WERI-Rb-1 (cell line): ENCODE measurements around the gene ATP6V0C.

Source experiments
- DNase-seq: peaks from one replicate; pipeline ENCODE4 v3.0.0-alpha.2; 2020
- H3K27ac ChIP-seq: fragments of 250-450 bp; sonication (Bioruptor Pico); 2 replicates; pipeline ENCODE4 v1.5.1; 2020; ENCODE audit warnings: mild to moderate bottlenecking, moderate library complexity
- H3K27me3 ChIP-seq: fragments of 250-450 bp; sonication (Bioruptor Pico); 2 replicates; pipeline ENCODE4 v1.5.1; 2021; ENCODE audit warnings: mild to moderate bottlenecking, low read depth, moderate library complexity; ENCODE audit not compliant: insufficient read depth, severe bottlenecking
- H3K36me3 ChIP-seq: fragments of 250-450 bp; sonication (Bioruptor Pico); 2 replicates; pipeline ENCODE4 v1.5.1; 2020; ENCODE audit warnings: mild to moderate bottlenecking, moderate library complexity
- H3K4me3 ChIP-seq: 2 replicates; pipeline ENCODE4 v1.5.1; 2011; ENCODE audit warnings: low read depth, mild to moderate bottlenecking, control low read depth, low read length
- H3K9me3 ChIP-seq: fragments of 250-450 bp; sonication (Bioruptor Pico); 2 replicates; pipeline ENCODE4 v1.5.1; 2021; ENCODE audit warnings: mild to moderate bottlenecking, moderate library complexity; ENCODE audit not compliant: severe bottlenecking
- TF ChIP-seq, protein P1 (sequence below): IDR thresholded peaks from 2 replicates; pipeline ENCODE4 v1.5.1; 2011; ENCODE audit warnings: low read depth, mild to moderate bottlenecking, control low read depth, inconsistent platforms, low read length

ATP6V0C gene

DNA sequence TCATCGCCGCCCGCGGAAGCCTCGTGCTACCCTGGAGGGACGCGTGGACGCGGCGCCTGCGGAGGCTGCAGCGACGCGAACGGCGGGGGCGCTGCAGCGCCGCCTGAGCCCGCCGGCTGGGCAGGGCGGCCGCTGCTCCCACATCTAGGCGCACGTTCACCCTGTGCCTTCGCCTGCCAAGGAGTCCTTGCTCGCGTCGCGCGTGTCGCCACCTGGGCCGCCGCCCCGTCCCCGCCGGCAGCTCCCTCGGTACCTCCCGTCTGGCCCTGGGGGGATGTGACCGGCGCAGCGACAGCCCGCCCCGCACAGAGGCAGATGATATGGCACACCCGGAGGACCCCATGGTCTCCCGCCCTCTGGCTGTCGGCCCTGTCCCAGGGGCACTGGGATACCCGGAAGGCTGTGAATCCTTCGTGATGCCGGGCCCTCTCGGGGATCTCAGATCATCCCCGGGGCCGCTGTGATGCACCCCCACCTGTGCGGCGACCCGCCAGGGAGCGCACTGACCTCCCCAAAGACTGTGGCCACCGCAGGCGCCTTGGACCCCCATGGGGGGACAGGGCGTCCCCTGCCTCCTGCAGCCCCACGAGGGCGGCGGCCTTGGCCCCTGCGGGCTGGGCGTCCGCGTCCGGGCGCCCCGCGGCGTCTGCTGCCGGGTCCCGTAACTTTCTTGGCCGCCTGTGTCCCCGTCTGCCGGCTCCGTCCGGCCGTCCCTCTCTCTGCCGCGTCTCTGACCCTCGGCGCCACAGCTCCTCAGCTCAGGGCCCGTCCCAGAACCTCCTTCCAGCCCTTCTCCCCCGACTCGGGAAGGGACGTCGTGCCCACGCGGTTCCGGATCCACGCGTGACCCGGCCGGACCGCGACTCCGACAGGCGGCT, 39.5 kb upstream of the ATP6V0C start:
- no peaks in the 10 kb centered on the region for H3K9me3 ChIP-seq
- TF ChIP-seq, protein P1, sequence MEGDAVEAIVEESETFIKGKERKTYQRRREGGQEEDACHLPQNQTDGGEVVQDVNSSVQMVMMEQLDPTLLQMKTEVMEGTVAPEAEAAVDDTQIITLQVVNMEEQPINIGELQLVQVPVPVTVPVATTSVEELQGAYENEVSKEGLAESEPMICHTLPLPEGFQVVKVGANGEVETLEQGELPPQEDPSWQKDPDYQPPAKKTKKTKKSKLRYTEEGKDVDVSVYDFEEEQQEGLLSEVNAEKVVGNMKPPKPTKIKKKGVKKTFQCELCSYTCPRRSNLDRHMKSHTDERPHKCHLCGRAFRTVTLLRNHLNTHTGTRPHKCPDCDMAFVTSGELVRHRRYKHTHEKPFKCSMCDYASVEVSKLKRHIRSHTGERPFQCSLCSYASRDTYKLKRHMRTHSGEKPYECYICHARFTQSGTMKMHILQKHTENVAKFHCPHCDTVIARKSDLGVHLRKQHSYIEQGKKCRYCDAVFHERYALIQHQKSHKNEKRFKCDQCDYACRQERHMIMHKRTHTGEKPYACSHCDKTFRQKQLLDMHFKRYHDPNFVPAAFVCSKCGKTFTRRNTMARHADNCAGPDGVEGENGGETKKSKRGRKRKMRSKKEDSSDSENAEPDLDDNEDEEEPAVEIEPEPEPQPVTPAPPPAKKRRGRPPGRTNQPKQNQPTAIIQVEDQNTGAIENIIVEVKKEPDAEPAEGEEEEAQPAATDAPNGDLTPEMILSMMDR = peak; percentile 48
- no peaks in the 10 kb centered on the region for H3K27me3 ChIP-seq
- H3K36me3 ChIP-seq = peaks cover 23% of the 10 kb centered on the region
- peak overlapping the region; percentile 100 for H3K27ac ChIP-seq
- peak; percentile 44 for DNase-seq
- peak overlapping the region; percentile 61 for H3K4me3 ChIP-seq

DNA sequence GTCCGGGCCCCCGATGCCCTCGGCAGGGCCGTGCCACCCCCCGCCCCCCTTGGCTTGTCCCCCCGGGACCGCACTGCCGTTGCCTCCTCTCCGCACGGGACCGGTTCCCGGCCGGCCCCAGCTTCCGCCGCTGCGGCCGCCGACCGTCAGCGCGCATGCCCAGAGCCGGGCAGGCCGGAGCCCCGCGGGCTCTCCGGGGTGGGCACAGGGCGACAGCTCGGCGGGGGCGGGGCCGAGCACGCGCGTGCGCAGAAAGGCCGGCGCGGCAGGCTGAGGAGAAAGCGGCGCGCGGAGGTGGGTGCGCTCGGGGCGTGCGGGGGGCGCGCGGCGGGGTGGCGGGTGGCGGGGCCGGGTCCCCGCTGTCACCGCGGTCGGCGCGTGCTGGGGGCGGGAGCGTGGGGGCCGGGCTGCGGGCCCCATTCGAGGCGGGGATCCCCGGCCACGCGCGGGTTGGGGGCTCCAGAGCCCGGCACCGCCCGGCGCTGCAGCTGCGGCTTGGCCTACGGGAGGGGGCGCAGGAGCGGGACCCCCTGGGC, 38.8 kb upstream of the ATP6V0C start, which contains the start of gene TBC1D24:
TSS of gene TBC1D24 (plus strand) at position 251 of the 536 bp plus-strand sequence. CDS start 21,022 bp downstream, outside the sequence.
- Histone ChIP-seq H3K27me3 (no peaks in the 10 kb centered on the region), H3K4me3 (peak within 1 kb of the TSS; percentile 61), H3K36me3 (peaks cover 27% of the 10 kb centered on the region), H3K9me3 (no peaks in the 10 kb centered on the region), H3K27ac (peak within 1 kb of the TSS; percentile 100)
- TF ChIP-seq, protein P1 = no peak
- DNase-seq = peak; percentile 85

DNA sequence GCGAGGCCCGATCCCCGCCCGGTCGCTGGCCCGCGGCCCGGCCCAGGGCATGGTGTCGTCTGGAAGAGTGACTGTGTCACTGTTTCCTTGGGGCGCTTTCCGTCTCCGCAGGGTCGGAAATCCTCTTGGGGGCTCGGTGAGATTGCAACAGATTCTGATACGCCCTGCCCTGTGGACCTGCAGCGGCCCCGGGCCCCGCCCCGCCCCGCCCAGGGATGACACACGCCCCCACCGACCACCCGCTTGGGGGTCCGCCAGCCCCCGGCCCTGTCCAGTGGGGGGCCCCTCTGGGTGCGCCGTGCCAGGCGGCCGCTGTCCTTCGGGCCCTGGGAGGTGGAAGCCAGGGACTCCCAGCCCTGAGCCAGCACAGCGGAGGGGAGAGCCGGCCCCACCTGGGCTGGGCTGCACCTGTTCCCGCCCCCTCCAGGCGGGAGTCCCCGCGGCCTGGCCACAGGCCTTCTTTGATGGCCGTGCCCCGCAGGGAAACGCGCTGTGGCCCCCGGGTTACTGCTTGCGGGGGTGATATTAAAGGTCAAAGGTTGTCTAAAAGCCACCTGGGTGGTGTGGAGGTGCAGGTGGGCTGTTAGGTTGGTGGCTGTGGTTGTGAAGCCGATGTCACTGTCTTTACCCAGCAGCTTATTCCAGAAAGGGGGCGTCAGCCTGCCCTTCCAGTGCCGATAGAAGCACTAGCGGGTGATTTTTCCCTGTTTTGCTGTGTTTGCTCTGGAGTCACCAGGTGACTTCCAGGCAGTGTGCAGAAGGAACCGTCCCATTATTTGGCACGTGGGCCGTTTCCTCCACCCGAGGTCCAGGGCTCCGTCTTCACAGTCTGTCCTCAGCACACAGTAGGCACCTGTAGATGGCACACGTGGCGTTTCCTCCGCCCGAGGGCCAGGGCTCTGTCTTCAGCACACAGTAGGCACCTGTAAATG, 38.1 kb upstream of the ATP6V0C start:
- peak; percentile 42 for DNase-seq

DNA sequence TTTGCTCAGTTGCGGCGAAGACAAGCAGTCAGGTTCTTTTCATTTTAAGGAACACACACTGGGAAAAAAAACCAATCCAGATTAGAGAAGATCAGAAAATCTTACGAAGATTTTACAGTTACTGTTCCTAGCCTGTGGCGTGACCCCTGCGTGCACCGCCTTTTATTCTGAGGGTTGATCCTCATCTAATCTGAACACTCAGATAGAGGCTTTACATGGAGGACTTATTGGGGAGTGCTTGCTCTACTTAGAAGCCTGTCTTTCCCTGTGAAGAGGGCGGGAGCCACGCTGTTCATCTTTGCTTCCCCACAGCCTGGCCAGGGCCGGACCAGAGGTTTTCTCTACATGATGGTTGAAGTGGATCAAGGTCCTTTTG, 37.4 kb upstream of the ATP6V0C start:
- H3K4me3 ChIP-seq = peak overlapping the region; percentile 52

More for the DNA sequence above, 38.1 kb upstream of the ATP6V0C start:
- Histone ChIP-seq H3K4me3 (peak overlapping the region; percentile 52), H3K27me3 (no peaks in the 10 kb centered on the region), H3K36me3 (peaks cover 30% of the 10 kb centered on the region), H3K27ac (peak overlapping the region; percentile 82), H3K9me3 (no peaks in the 10 kb centered on the region)
- TF ChIP-seq, protein P1 = no peak

DNA sequence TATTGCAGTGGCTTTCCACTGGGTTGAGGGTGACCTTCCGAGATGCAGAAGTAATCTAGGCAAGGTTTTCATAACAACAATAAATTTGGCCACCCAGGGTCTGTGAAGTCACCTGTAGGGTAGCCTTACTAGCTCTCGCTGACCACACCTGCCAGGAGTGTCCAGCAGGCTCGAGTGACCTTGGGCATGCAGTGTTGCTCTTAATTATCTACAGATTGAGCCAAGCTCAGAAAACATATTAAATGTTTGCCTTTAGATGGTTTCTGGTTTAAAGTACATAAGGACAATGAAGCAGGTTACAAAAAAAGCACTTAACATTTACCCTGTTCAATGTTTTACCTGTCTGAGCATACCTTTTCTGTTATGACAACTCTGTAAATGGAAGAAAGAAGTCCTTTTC, 37.0 kb upstream of the ATP6V0C start:
- TF ChIP-seq, protein P1 = no peak
- no peaks in the 10 kb centered on the region for H3K9me3 ChIP-seq
- H3K4me3 ChIP-seq = no peak overlapping the region
- no peaks in the 10 kb centered on the region for H3K27me3 ChIP-seq
- H3K36me3 ChIP-seq = peaks cover 30% of the 10 kb centered on the region
- no peak for DNase-seq
- H3K27ac ChIP-seq = peak overlapping the region; percentile 82

More for the DNA sequence above, 37.4 kb upstream of the ATP6V0C start:
- TF ChIP-seq, protein P1 = no peak
- Histone ChIP-seq H3K36me3 (peaks cover 30% of the 10 kb centered on the region), H3K9me3 (no peaks in the 10 kb centered on the region), H3K27me3 (no peaks in the 10 kb centered on the region), H3K27ac (peak overlapping the region; percentile 82)
- DNase-seq = no peak
